ENCODE data around the gene NOS1AP.
"Not testable (repeated sequence)": the region's sequence is repeated elsewhere in the genome, so short reads cannot be mapped to it uniquely, and the experiment has no call there.

NOS1AP gene

GRCh38 chr1:162072740-162073139 lies 3.2 kb downstream of the NOS1AP start:
- Histone ChIP-seq H3K27me3 (ENCODE audit: insufficient read depth, low read length) (peaks cover 44% of the 10 kb centered on the region), H3K36me3 (ENCODE audit: insufficient read depth, low read length) (no peaks in the 10 kb centered on the region), H3K4me1 (ENCODE audit: control insufficient read depth, insufficient read depth, low read length, unreplicated experiment) (no peaks in the 10 kb centered on the region), H3K4me3 (ENCODE audit: low read depth, low read length) (no peak overlapping the region), H3K79me2 (ENCODE audit: control insufficient read depth, insufficient read depth, low read length, unreplicated experiment) (no peaks in the 10 kb centered on the region), H2AFZ (ENCODE audit: low read length, unreplicated experiment) (no peak overlapping the region), H3K27ac (ENCODE audit: low read depth, low read length) (no peak overlapping the region)

- Histone ChIP-seq H3K27me3 (ENCODE audit: insufficient read depth, low read length) (peaks cover 35% of the 10 kb centered on the region), H3K27ac (ENCODE audit: low read depth, low read length) (no peak overlapping the region), H3K79me2 (ENCODE audit: control insufficient read depth, insufficient read depth, low read length, unreplicated experiment) (no peaks in the 10 kb centered on the region), H3K36me3 (ENCODE audit: insufficient read depth, low read length) (no peaks in the 10 kb centered on the region), H3K4me1 (ENCODE audit: control insufficient read depth, insufficient read depth, low read length, unreplicated experiment) (no peaks in the 10 kb centered on the region), H2AFZ (ENCODE audit: low read length, unreplicated experiment) (no peak overlapping the region), H3K4me3 (ENCODE audit: low read depth, low read length) (no peak overlapping the region)
These were observed 5.0 kb downstream of the NOS1AP start for GRCh38 chr1:162074276-162075005.

- H3K4me3 ChIP-seq (ENCODE audit: low read depth, low read length) = no peak overlapping the region
- no peak overlapping the region for H3K27ac ChIP-seq (ENCODE audit: low read depth, low read length)
- H3K4me1 ChIP-seq (ENCODE audit: control insufficient read depth, insufficient read depth, low read length, unreplicated experiment) = peaks cover 1% of the 10 kb centered on the region
- H2AFZ ChIP-seq (ENCODE audit: low read length, unreplicated experiment) = no peak overlapping the region
- no peaks in the 10 kb centered on the region for H3K36me3 ChIP-seq (ENCODE audit: insufficient read depth, low read length)
- H3K27me3 ChIP-seq (ENCODE audit: insufficient read depth, low read length) = peaks cover 24% of the 10 kb centered on the region
- H3K79me2 ChIP-seq (ENCODE audit: control insufficient read depth, insufficient read depth, low read length, unreplicated experiment) = no peaks in the 10 kb centered on the region
These were observed 6.4 kb downstream of the NOS1AP start for GRCh38 chr1:162075862-162076261.

GRCh38 chr1:162077648-162078299 lies 8.3 kb downstream of the NOS1AP start:
- Histone ChIP-seq H3K4me3 (ENCODE audit: low read depth, low read length) (no peak overlapping the region), H3K36me3 (ENCODE audit: insufficient read depth, low read length) (no peaks in the 10 kb centered on the region), H3K27ac (ENCODE audit: low read depth, low read length) (no peak overlapping the region), H3K4me1 (ENCODE audit: control insufficient read depth, insufficient read depth, low read length, unreplicated experiment) (peaks cover 6% of the 10 kb centered on the region), H2AFZ (ENCODE audit: low read length, unreplicated experiment) (no peak overlapping the region), H3K79me2 (ENCODE audit: control insufficient read depth, insufficient read depth, low read length, unreplicated experiment) (no peaks in the 10 kb centered on the region), H3K27me3 (ENCODE audit: insufficient read depth, low read length) (peaks cover 7% of the 10 kb centered on the region; the same call in 1 of the 2 replicates)

GRCh38 chr1:162079030-162079429 lies 9.5 kb downstream of the NOS1AP start:
- H3K4me3 ChIP-seq (ENCODE audit: low read depth, low read length) = no peak overlapping the region
- H3K27ac ChIP-seq (ENCODE audit: low read depth, low read length) = no peak overlapping the region
- no peaks in the 10 kb centered on the region for H3K79me2 ChIP-seq (ENCODE audit: control insufficient read depth, insufficient read depth, low read length, unreplicated experiment)
- no peaks in the 10 kb centered on the region; the same call in 1 of the 2 replicates for H3K27me3 ChIP-seq (ENCODE audit: insufficient read depth, low read length)
- H3K36me3 ChIP-seq (ENCODE audit: insufficient read depth, low read length) = no peaks in the 10 kb centered on the region
- H2AFZ ChIP-seq (ENCODE audit: low read length, unreplicated experiment) = no peak overlapping the region
- peaks cover 6% of the 10 kb centered on the region for H3K4me1 ChIP-seq (ENCODE audit: control insufficient read depth, insufficient read depth, low read length, unreplicated experiment)

- Histone ChIP-seq H3K27me3 (ENCODE audit: insufficient read depth, low read length) (no peaks in the 10 kb centered on the region; the same call in 1 of the 2 replicates), H3K79me2 (ENCODE audit: control insufficient read depth, insufficient read depth, low read length, unreplicated experiment) (no peaks in the 10 kb centered on the region), H3K4me3 (ENCODE audit: low read depth, low read length) (no peak overlapping the region), H3K36me3 (ENCODE audit: insufficient read depth, low read length) (no peaks in the 10 kb centered on the region), H3K27ac (ENCODE audit: low read depth, low read length) (no peak overlapping the region), H3K4me1 (ENCODE audit: control insufficient read depth, insufficient read depth, low read length, unreplicated experiment) (peaks cover 6% of the 10 kb centered on the region), H2AFZ (ENCODE audit: low read length, unreplicated experiment) (no peak overlapping the region)
These were observed 11.1 kb downstream of the NOS1AP start for GRCh38 chr1:162080472-162081015.

- Histone ChIP-seq H2AFZ (ENCODE audit: low read length, unreplicated experiment) (no peak overlapping the region), H3K36me3 (ENCODE audit: insufficient read depth, low read length) (no peaks in the 10 kb centered on the region), H3K4me1 (ENCODE audit: control insufficient read depth, insufficient read depth, low read length, unreplicated experiment) (peaks cover 6% of the 10 kb centered on the region), H3K79me2 (ENCODE audit: control insufficient read depth, insufficient read depth, low read length, unreplicated experiment) (no peaks in the 10 kb centered on the region), H3K27ac (ENCODE audit: low read depth, low read length) (no peak overlapping the region), H3K4me3 (ENCODE audit: low read depth, low read length) (no peak overlapping the region), H3K27me3 (ENCODE audit: insufficient read depth, low read length) (no peaks in the 10 kb centered on the region)
These were observed 11.8 kb downstream of the NOS1AP start for GRCh38 chr1:162081316-162081715.

GRCh38 chr1:162082080-162082479 lies 12.6 kb downstream of the NOS1AP start:
- H3K79me2 ChIP-seq (ENCODE audit: control insufficient read depth, insufficient read depth, low read length, unreplicated experiment); H3K27me3 ChIP-seq (ENCODE audit: insufficient read depth, low read length): not testable (repeated sequence)

GRCh38 chr1:162083273-162083672 lies 13.8 kb downstream of the NOS1AP start:
- Histone ChIP-seq H3K4me1 (ENCODE audit: control insufficient read depth, insufficient read depth, low read length, unreplicated experiment) (peaks cover 18% of the 10 kb centered on the region), H3K79me2 (ENCODE audit: control insufficient read depth, insufficient read depth, low read length, unreplicated experiment) (no peaks in the 10 kb centered on the region), H3K27me3 (ENCODE audit: insufficient read depth, low read length) (no peaks in the 10 kb centered on the region), H2AFZ (ENCODE audit: low read length, unreplicated experiment) (no peak overlapping the region), H3K36me3 (ENCODE audit: insufficient read depth, low read length) (no peaks in the 10 kb centered on the region), H3K4me3 (ENCODE audit: low read depth, low read length) (no peak overlapping the region), H3K27ac (ENCODE audit: low read depth, low read length) (no peak overlapping the region)

More at GRCh38 chr1:162082080-162082479, 12.6 kb downstream of the NOS1AP start:
- H3K4me1 ChIP-seq (ENCODE audit: control insufficient read depth, insufficient read depth, low read length, unreplicated experiment) = peaks cover 11% of the 10 kb centered on the region
- H3K27ac ChIP-seq (ENCODE audit: low read depth, low read length); H2AFZ ChIP-seq (ENCODE audit: low read length, unreplicated experiment); H3K36me3 ChIP-seq (ENCODE audit: insufficient read depth, low read length); H3K4me3 ChIP-seq (ENCODE audit: low read depth, low read length): not testable (repeated sequence)

GRCh38 chr1:162085991-162086390 lies 16.5 kb downstream of the NOS1AP start:
- Histone ChIP-seq H2AFZ (ENCODE audit: low read length, unreplicated experiment) (no peak overlapping the region), H3K4me3 (ENCODE audit: low read depth, low read length) (no peak overlapping the region), H3K27me3 (ENCODE audit: insufficient read depth, low read length) (no peaks in the 10 kb centered on the region), H3K4me1 (ENCODE audit: control insufficient read depth, insufficient read depth, low read length, unreplicated experiment) (peaks cover 25% of the 10 kb centered on the region), H3K79me2 (ENCODE audit: control insufficient read depth, insufficient read depth, low read length, unreplicated experiment) (no peaks in the 10 kb centered on the region), H3K36me3 (ENCODE audit: insufficient read depth, low read length) (no peaks in the 10 kb centered on the region), H3K27ac (ENCODE audit: low read depth, low read length) (no peak overlapping the region)

GRCh38 chr1:162087111-162087510 lies 17.6 kb downstream of the NOS1AP start:
- H3K36me3 ChIP-seq (ENCODE audit: insufficient read depth, low read length) = no peaks in the 10 kb centered on the region
- peaks cover 22% of the 10 kb centered on the region for H3K4me1 ChIP-seq (ENCODE audit: control insufficient read depth, insufficient read depth, low read length, unreplicated experiment)
- H3K27me3 ChIP-seq (ENCODE audit: insufficient read depth, low read length) = no peaks in the 10 kb centered on the region
- H3K79me2 ChIP-seq (ENCODE audit: control insufficient read depth, insufficient read depth, low read length, unreplicated experiment) = no peaks in the 10 kb centered on the region
- H3K27ac ChIP-seq (ENCODE audit: low read depth, low read length) = no peak overlapping the region
- H2AFZ ChIP-seq (ENCODE audit: low read length, unreplicated experiment) = no peak overlapping the region
- no peak overlapping the region for H3K4me3 ChIP-seq (ENCODE audit: low read depth, low read length)

Measured in ACC112 (cell line).